ENCODE measurements around the gene BMP5.

The BMP5 gene

DNA sequence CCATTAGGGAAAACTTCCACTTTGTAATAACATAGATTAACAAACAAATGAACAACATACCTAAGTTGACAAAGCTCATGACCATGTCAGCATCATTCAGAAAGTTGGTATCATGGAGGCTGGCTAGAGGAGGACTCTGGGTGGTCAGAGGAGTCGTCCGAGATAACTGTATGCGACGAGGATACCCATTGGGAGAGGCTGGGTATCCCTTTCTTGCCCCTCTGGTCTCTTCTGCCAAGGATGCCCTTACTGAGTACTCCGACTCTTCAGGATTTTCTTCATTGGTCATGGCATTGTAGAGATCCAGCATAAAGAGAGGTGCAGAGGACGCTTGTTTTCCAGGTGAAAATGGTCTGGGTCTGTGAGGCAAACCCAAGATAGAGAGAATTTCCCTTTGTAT, 1.1 kb downstream of the BMP5 start:
- no peak for DNase-seq (ENCODE audit: low spot score)

DNA sequence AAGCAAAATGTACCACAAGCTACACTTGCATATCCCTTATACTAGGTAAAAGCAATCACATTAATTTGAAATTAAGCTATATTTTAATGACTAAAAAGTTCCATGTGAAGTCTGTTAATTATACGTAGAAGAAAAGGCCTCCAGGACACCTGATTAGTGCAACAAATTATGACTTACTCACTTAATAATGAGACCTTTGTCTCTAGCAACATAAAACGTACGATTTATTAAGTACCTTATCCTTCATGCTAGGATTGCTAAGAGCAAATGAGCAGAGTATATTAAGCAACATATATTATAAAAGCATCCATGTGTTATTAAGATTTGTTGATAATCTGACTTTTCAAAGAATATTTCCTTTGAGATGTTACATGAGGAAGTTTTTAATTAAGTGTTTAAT, 2.5 kb downstream of the BMP5 start:
- DNase-seq (ENCODE audit: low spot score) (no peak), FAIRE-seq (no peak)

More for the DNA sequence above, 1.1 kb downstream of the BMP5 start:
- FAIRE-seq = no peak

GRCh38 chr6:55870181-55870813, 5.1 kb downstream of the BMP5 start:
- DNase-seq (ENCODE audit: low spot score) = no peak
- FAIRE-seq = no peak

GRCh38 chr6:55869674-55870073, 5.7 kb downstream of the BMP5 start:
- no peak for FAIRE-seq
- DNase-seq (ENCODE audit: low spot score) = no peak

DNA sequence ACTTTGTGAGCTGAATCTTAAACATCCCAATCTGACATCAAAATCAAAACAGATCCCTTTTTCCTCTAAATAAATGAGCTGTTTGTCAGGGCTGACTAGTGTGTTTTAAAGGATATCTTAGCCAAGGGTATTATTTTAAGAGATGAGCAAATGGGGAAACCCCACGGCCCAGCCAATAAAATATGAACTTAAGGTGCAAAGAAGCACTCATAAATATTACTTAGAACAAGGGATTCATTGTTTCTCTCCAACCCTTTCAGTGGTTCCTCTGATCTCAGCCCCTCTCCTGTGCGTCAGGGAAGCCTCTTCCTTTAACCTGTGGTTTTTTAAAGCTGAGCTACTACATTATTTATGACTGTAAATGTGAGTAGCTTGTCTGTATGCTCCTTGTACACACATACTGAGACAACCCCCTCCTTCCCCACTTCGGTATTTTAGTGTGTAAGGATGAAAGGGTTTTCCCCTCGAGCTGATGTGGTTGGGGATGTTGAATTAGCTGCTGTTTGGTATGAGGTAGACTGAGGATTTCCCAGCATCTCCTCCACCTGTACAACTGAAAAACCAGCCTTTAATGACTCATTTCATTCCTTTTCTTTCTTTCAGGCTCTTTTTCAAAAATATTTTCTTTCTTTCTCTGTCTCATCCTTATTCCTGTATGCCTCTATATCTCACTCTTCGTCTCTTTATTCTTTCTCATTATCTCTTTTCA, 6.5 kb downstream of the BMP5 start:
- peak; percentile 86 for DNase-seq (ENCODE audit: low spot score)
- FAIRE-seq = no peak

DNA sequence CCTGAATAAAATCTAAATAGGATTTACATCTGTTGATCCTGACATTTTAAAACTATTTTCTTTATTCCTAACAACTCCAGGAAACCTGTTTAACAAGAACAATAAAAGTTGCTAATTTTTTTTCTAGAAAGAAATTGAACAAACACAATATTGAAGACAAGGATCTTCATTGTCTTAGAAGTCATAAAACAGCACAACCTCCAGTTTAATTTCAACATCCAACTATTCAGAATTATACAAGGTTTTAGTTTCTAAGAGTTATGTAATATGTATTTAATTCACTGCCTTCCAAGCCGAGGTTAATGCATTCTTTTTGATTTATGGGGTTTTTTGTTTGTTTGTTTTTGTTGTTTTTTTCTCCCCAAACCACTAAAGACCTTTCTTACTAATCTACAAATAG, 7.2 kb downstream of the BMP5 start:
- no peak for FAIRE-seq
- DNase-seq (ENCODE audit: low spot score) = no peak

GRCh38 chr6:55866128-55866527, 9.3 kb downstream of the BMP5 start:
- no peak for DNase-seq (ENCODE audit: low spot score)
- FAIRE-seq = no peak

DNA sequence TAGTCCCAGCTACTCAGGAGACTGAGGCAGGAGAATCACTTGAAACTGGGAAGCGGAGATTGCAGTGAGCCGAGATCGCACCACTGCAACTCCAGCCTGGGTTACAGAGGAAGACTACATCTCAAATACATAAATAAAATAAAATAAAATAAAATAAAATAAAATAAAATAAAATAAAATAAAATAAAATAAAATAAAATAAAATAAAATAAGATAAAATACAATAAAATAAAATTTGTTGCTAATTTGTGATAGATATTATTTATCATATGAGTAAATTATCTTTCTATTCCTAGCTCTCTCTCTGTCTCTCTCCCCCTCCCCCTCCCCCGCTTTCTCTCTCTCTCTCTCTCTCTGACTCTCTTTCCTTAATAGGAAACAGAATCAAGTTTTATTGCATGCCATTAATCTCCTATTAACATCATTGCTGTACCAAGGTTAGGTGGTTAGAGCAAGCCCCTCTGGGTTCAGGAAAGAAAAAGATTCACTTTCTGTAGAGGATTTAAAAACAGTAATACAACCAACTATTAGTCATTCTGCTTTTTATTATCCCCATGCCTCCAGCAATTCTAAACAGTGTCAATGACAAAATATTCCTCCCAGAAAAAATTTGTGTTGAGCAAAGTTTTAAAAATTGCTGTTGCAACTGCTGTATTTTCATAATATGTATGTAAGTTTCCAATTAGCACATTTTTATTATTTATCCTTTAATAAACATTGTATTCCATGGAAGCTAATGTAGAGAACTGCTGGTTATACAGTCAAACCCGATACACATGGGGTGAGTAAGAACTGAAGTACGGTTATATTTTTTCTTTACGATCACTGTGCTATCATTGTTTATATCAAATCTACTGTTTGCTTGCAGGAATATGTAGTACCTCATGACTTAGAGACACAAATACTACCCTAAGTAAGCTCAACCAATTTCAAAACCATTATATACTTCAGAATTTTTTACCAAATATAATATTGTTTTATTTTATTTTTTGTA, 22.1 kb downstream of the BMP5 start:
- FAIRE-seq (no peak), DNase-seq (ENCODE audit: low spot score) (no peak)

DNA sequence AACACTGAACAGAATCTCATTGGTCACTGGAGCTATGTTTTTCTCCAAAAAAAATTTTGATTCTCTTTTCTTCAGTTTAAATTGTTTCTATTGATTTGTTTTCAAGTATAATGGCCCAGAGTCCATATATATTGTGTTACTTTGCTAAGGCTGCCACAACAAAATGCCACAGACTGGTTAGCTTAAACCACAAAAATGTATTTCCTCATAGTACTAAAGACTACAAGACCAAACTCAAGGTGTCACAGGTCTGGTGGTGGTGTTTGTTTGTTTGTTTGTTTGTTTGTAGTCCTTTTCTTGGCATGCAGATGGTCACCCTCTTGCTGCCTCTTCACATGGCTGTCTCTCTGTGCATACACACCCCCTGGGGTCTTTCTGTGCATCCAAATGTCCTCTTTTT, 34.0 kb downstream of the BMP5 start:
- no peak for FAIRE-seq

GRCh38 chr6:55839080-55839479, 36.3 kb downstream of the BMP5 start:
- FAIRE-seq (no peak), DNase-seq (ENCODE audit: low spot score) (no peak)

More for the DNA sequence above, 34.0 kb downstream of the BMP5 start:
- DNase-seq (ENCODE audit: low spot score) = no peak

GRCh38 chr6:55836945-55837344, 38.4 kb downstream of the BMP5 start:
- FAIRE-seq = no peak
- DNase-seq (ENCODE audit: low spot score) = no peak

GRCh38 chr6:55836481-55836880, 38.9 kb downstream of the BMP5 start:
- no peak for FAIRE-seq
- no peak for DNase-seq (ENCODE audit: low spot score)

- DNase-seq (ENCODE audit: low spot score) (no peak), FAIRE-seq (no peak)
Measured at GRCh38 chr6:55835220-55835619, 40.2 kb downstream of the BMP5 start.

GRCh38 chr6:55833284-55833683, 42.1 kb downstream of the BMP5 start:
- no peak for FAIRE-seq
- DNase-seq (ENCODE audit: low spot score) = no peak

DNA sequence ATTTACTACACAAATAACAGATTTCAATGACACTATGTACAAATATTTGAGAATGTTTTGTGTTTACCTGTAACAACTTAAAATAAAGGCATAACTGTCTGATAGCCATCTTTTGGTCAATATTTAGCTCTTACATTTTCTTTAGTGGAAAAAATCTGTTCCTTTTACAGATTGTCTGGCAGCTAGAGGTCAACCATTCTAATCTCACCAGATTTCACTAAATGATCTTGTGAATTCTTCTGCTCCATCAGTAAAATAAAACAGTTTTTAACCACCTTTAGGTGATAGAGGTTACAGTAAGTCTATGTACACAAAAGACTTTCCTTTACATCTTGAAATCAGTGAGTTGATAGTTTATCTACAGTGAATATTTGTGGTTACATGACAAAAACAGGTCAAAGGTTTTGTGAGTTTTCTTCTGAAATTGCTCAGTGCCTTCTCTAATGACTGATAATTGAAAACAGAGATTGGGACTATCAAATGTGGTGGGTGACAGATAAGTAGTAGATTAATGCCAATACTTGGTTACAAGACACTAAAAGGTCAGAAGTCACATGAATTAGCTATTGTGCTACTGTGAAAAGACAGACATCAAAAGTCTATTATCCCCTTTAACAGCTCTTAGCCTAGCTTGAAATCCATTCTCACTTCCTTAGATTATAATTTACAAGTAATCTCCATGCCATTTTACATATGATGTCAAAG, 47.4 kb downstream of the BMP5 start:
- DNase-seq (ENCODE audit: low spot score) = no peak
- peak; percentile 47 for FAIRE-seq

- no peak for FAIRE-seq
Measured at GRCh38 chr6:55826941-55827340, 48.4 kb downstream of the BMP5 start.

GRCh38 chr6:55825402-55826051, 49.9 kb downstream of the BMP5 start:
- DNase-seq (ENCODE audit: low spot score) (peak; percentile 13), FAIRE-seq (peak; percentile 51)

More at GRCh38 chr6:55826941-55827340, 48.4 kb downstream of the BMP5 start:
- DNase-seq (ENCODE audit: low spot score) = no peak

DNA sequence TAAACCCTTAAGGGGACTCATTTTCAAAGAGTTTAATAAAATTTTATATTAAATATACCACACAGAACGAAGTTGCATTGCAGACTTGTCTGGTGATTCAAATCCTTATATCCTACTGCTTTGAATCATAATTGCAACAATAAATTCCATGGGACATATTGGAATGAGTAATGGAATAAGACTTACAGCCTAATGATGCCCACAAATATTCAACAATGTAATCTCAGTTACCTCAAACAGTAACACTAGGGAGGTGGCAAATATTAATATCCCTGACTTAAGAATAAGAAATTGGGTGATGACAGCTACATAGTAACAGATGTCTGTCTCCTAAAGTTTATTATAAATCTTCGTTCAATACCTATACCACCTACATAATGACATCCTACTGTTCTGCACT, 52.6 kb downstream of the BMP5 start:
- FAIRE-seq (no peak), DNase-seq (ENCODE audit: low spot score) (no peak)

DNA sequence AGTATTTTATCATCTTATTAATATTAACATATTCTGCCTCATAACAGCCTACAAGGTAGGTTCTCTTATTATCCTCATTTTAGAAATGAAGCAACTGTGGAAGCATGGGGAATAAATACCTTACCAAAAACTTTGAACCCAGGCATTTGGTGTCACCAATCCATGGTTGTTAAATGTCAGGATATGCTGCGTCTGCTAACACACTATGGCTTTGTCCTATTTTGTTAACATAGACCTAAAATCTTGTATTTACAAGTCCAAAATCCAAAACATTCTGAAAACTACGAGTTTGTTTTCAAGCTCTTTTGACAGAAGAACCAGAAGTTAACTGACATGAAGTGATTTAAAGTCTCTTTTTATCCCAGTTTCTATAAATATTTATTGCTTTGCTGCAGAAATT, 53.4 kb downstream of the BMP5 start:
- DNase-seq (ENCODE audit: low spot score) = no peak
- FAIRE-seq = no peak

DNA sequence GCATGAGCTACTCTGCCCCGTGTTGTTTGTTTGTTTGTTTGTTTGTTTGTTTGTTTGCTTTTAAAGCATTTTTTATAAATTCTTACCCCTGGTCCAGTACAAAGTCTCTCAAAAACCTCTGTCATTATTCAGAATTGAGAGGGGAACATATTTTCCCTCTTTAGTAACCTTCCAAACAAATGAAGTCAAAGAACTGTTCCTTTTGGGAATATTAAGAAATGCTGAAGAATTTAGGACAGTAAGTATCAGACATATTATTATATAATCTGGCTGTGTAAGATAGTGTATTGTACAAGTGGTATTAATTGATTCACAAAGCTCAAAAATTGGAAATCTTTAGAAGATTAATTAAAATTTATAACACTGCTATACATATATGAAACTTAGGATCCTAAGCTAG, 54.7 kb downstream of the BMP5 start:
- no peak for DNase-seq (ENCODE audit: low spot score)
- FAIRE-seq = no peak

GRCh38 chr6:55819811-55820210, 55.6 kb downstream of the BMP5 start:
- no peak for DNase-seq (ENCODE audit: low spot score)
- no peak for FAIRE-seq

All from RCC 7860 (cell line).